Uterus (tissue), 2 donors: ENCODE results near the gene LRIG1.

Experiments
- CTCF ChIP-seq, 4 experiments: fragments of 200-600 bp in 2 of 4; fragments of 450-650 bp in 2 of 4; sonication (generic) in 2 of 4; IDR thresholded peaks; one replicate each; pipeline ENCODE4 v1.5.1; 2016 to 2019; ENCODE audit warnings: antibody characterized with exemption in 4 of 4, mild to moderate bottlenecking in 2 of 4, moderate library complexity in 1 of 4
- POLR2A ChIP-seq, 2 donors: fragments of 450-650 bp; IDR thresholded peaks; one replicate each; pipeline ENCODE4 v1.6.1; 2016; ENCODE audit warnings: antibody characterized with exemption in 2 of 2, mild to moderate bottlenecking in 1 of 2, moderate library complexity in 1 of 2

- TF ChIP-seq CTCF (IDR thresholded peaks at IDR 0.05) (no peak), POLR2A (IDR thresholded peaks at IDR 0.05) (no peak)
Observed at GRCh38 chr3:66371432-66371831, 129.4 kb downstream of the LRIG1 start.
